Measurements from ENCODE around the gene BRIP1. TPM values are rescaled to one million over a fixed set of nuclear protein-coding genes. Genes with fewer than 3 reads are reported as not detected.

The BRIP1 gene
- polyA plus RNA-seq, 2 of the 4 experiments (the other 2 are of a cell fraction), result 8.0 to 11.5 TPM

GRCh38 chr17:61755078-61755477 lies 108.2 kb downstream of the BRIP1 start:
- H3K4me3 ChIP-seq, result no peak overlapping the region
- ATAC-seq, result no peak
- TF ChIP-seq MAFK (IDR thresholded peaks at IDR 0.05; ENCODE audit: partially characterized antibody), result no peak
- TF ChIP-seq KDM5A (IDR thresholded peaks at IDR 0.05), result no peak
- no peak for TF ChIP-seq HES2 (IDR thresholded peaks at IDR 0.05)
- no peak for TF ChIP-seq NR3C1 (IDR thresholded peaks at IDR 0.05)
- TF ChIP-seq ZC3H11A (IDR thresholded peaks at IDR 0.05), result no peak
- no peak for TF ChIP-seq TFCP2L1 (CRISPR knock-in tag; IDR thresholded peaks at IDR 0.05)
- TF ChIP-seq ESRRA (IDR thresholded peaks at IDR 0.05; ENCODE audit: borderline replicate concordance, low read length), result no peak
- TF ChIP-seq RAD21 (conservative IDR thresholded peaks at IDR 0.05 in 1 of 2, IDR thresholded peaks at IDR 0.05 in 1 of 2), result no peak
- TF ChIP-seq BCL3 (IDR thresholded peaks at IDR 0.05), result no peak
- TF ChIP-seq EHF (CRISPR knock-in tag; IDR thresholded peaks at IDR 0.05), result no peak
- TF ChIP-seq RFX5 (IDR thresholded peaks at IDR 0.05), result no peak
- no peak for TF ChIP-seq USF2 (IDR thresholded peaks at IDR 0.05)
- no peak for TF ChIP-seq TP53 (CRISPR knock-in tag; IDR thresholded peaks at IDR 0.05)
- no peak for TF ChIP-seq HDAC2 (IDR thresholded peaks at IDR 0.05)
- TF ChIP-seq REST (IDR thresholded peaks at IDR 0.05), result no peak
- no peak for TF ChIP-seq MAZ (IDR thresholded peaks at IDR 0.05; ENCODE audit: borderline replicate concordance, low read depth, low read length)
- TF ChIP-seq NFE2L2 (conservative IDR thresholded peaks at IDR 0.05; ENCODE audit: low read length), result no peak
- no peak for TF ChIP-seq ZNF302 (CRISPR knock-in tag; IDR thresholded peaks at IDR 0.05)
- TF ChIP-seq FOSB (CRISPR knock-in tag; IDR thresholded peaks at IDR 0.05), result no peak
- TF ChIP-seq HOXB5 (CRISPR knock-in tag; IDR thresholded peaks at IDR 0.05), result no peak
- H3K4me2 ChIP-seq, result no peak overlapping the region
- FAIRE-seq, result no peak
- H3K27ac ChIP-seq, result no peak overlapping the region
- no peaks in the 10 kb centered on the region for H3K4me1 ChIP-seq
- ChIA-PET CTCF (interaction anchor here (0.5 to 0.8 kb wide), 2 partner anchors 13 to 241 kb away, joined by 3 read pairs; no protein-coding TSS in a partner anchor), POLR2A (no interaction called here)
- DNase-seq (ENCODE audit: low read depth in 1 of 2, low spot score in 1 of 2), result no peak
- no peaks in the 10 kb centered on the region for H3K9me3 ChIP-seq

DNA sequence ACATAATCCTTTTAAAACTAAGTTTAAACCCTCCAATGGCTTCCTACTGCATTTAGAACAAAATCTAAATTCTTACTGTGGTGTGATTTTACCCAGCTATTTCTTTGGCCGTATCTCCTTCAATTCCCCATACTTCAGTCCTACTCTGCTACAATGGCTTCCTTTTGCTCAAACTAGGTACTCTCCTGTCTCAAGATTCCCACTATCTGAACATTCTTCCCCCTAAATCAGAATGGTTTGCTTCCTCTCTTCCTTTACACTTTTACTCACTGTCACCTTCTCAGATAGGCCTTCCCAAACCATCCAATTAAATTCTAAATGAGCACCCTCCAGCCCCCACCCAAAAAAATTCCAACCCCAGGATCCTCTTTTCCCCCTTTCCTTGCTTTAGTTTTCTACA lies 109.2 kb downstream of the BRIP1 start:
- Histone ChIP-seq H3K27ac (no peak overlapping the region), H3K9me3 (no peaks in the 10 kb centered on the region), H3K4me3 (no peak overlapping the region), H3K4me1 (no peaks in the 10 kb centered on the region), H3K4me2 (no peak overlapping the region)
- ChIA-PET CTCF (no interaction called here), POLR2A (no interaction called here)
- DNase-seq (ENCODE audit: low read depth in 1 of 2, low spot score in 1 of 2) (no peak), ATAC-seq (no peak), FAIRE-seq (no peak)
- WGBS (ENCODE audit: missing lambda C conversion rate), result 96% methylated on average over 1 of the region's 1 CpG
- TF ChIP-seq ZSCAN20 (CRISPR knock-in tag; IDR thresholded peaks at IDR 0.05), result no peak
- TF ChIP-seq, protein P1, sequence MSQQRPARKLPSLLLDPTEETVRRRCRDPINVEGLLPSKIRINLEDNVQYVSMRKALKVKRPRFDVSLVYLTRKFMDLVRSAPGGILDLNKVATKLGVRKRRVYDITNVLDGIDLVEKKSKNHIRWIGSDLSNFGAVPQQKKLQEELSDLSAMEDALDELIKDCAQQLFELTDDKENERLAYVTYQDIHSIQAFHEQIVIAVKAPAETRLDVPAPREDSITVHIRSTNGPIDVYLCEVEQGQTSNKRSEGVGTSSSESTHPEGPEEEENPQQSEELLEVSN (IDR thresholded peaks at IDR 0.05; ENCODE audit: borderline replicate concordance, low read depth), result no peak
- TF ChIP-seq FOXS1 (CRISPR knock-in tag; IDR thresholded peaks at IDR 0.05), result no peak
- no peak for TF ChIP-seq REST (IDR thresholded peaks at IDR 0.05)
- no peak for TF ChIP-seq HDAC2 (IDR thresholded peaks at IDR 0.05)
- no peak for TF ChIP-seq BHLHE40 (IDR thresholded peaks at IDR 0.05; ENCODE audit: low read depth, low read length)
- TF ChIP-seq ZC3H11A (IDR thresholded peaks at IDR 0.05), result no peak
- no peak for TF ChIP-seq EHF (CRISPR knock-in tag; IDR thresholded peaks at IDR 0.05)
- no peak for TF ChIP-seq EP300 (IDR thresholded peaks at IDR 0.05)
- TF ChIP-seq HEYL (CRISPR knock-in tag; IDR thresholded peaks at IDR 0.05), result no peak
- TF ChIP-seq, protein P2, sequence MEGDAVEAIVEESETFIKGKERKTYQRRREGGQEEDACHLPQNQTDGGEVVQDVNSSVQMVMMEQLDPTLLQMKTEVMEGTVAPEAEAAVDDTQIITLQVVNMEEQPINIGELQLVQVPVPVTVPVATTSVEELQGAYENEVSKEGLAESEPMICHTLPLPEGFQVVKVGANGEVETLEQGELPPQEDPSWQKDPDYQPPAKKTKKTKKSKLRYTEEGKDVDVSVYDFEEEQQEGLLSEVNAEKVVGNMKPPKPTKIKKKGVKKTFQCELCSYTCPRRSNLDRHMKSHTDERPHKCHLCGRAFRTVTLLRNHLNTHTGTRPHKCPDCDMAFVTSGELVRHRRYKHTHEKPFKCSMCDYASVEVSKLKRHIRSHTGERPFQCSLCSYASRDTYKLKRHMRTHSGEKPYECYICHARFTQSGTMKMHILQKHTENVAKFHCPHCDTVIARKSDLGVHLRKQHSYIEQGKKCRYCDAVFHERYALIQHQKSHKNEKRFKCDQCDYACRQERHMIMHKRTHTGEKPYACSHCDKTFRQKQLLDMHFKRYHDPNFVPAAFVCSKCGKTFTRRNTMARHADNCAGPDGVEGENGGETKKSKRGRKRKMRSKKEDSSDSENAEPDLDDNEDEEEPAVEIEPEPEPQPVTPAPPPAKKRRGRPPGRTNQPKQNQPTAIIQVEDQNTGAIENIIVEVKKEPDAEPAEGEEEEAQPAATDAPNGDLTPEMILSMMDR (IDR thresholded peaks at IDR 0.05), result no peak
- no peak for TF ChIP-seq SMC3 (IDR thresholded peaks at IDR 0.05)
